GM12878 (cell line): Measurements from ENCODE around the gene TRAPPC11. TPM values are rescaled to one million over a fixed set of nuclear protein-coding genes. Genes with fewer than 3 reads are reported as not detected.

Experiments
- ATAC-seq: fragments of 200-7000 bp; cut with Tn5 transposase; 3 replicates; pipeline ENCODE4 v1.9.1; 2020; ENCODE audit warnings: mild to moderate bottlenecking, moderate library complexity
- BruUV-seq: library from RNA; stranded (reverse); fragments of 400-500 nt; replicated peaks from 2 replicates; lab custom pipeline; 2021; lab: Mats Ljungman, UMichigan
- CTCF ChIA-PET: fragments of 300-600 bp; sonication (Branson Sonifier 250); formaldehyde crosslinking; extraction: SDS; loops from one replicate; lab custom pipeline; 2021; ENCODE audit warnings: inconsistent platforms; lab: Yijun Ruan, JAX
- POLR2A ChIA-PET: fragments of 350-600 bp; formaldehyde crosslinking; extraction: SDS; loops from one replicate; lab custom pipeline; 2021; ENCODE audit warnings: inconsistent platforms; lab: Charles Lee
- RAD21 ChIA-PET: fragments of 300-600 bp; sonication (Branson Sonifier 250); formaldehyde crosslinking; loops from one replicate; lab custom pipeline; 2023; ENCODE audit warnings: antibody characterized with exemption; ENCODE audit not compliant: unreplicated experiment; lab: Charles Lee
- SMC1A ChIA-PET: fragments of 300-600 bp; sonication (Branson Sonifier 250); formaldehyde crosslinking; loops from one replicate; lab custom pipeline; 2023; ENCODE audit not compliant: unreplicated experiment, uncharacterized antibody; lab: Charles Lee
- DNase-seq: peaks from one replicate; pipeline ENCODE4 v3.0.0-alpha.2; 2011; ENCODE audit warnings: low read depth, low spot score
- FAIRE-seq: peaks from 3 replicates; lab custom pipeline; 2011; peaks lifted over from hg19 to GRCh38; lab: Jason Lieb, UNC
- H2AFZ ChIP-seq: 2 replicates; pipeline ENCODE4 v1.6.0; 2011; ENCODE audit warnings: low read depth, low read length, control low read depth; ENCODE audit not compliant: control insufficient read depth
- H3K27ac ChIP-seq: 2 replicates; pipeline ENCODE4 v1.5.1; 2011; ENCODE audit warnings: control low read depth; ENCODE audit not compliant: control insufficient read depth, insufficient read depth
- H3K27me3 ChIP-seq, 2 experiments: replicated peaks in 1 of 2; 2 replicates each; pipeline versions ENCODE4 v1.6.0 to v1.6.1; 2011; ENCODE audit warnings: low read length in 1 of 2; ENCODE audit not compliant: control insufficient read depth in 2 of 2, insufficient read depth in 2 of 2
- H3K36me3 ChIP-seq, 2 experiments: 2 replicates each; pipeline ENCODE4 v1.5.1; 2011; ENCODE audit warnings: low read length in 1 of 2; ENCODE audit not compliant: control insufficient read depth in 2 of 2, insufficient read depth in 2 of 2
- H3K4me1 ChIP-seq: 2 replicates; pipeline ENCODE4 v1.6.1; 2011; ENCODE audit warnings: mild to moderate bottlenecking, low read length, moderate library complexity, mixed read lengths; ENCODE audit not compliant: control insufficient read depth, insufficient read depth
- H3K4me2 ChIP-seq: 2 replicates; pipeline ENCODE4 v1.6.0; 2011; ENCODE audit warnings: control low read depth; ENCODE audit not compliant: control insufficient read depth, insufficient read depth
- H3K4me3 ChIP-seq: fragments of 200-600 bp; sonication (generic); 2 replicates; pipeline ENCODE4 v1.5.1; 2016
- H3K79me2 ChIP-seq: 2 replicates; pipeline ENCODE4 v1.6.0; 2011; ENCODE audit warnings: low read length; ENCODE audit not compliant: control insufficient read depth, insufficient read depth
- H3K9ac ChIP-seq: 2 replicates; pipeline ENCODE4 v1.8.0; 2011; ENCODE audit warnings: low read length, control low read depth, mixed read lengths; ENCODE audit not compliant: control insufficient read depth, insufficient read depth
- H3K9me3 ChIP-seq: replicated peaks from 3 replicates; pipeline ENCODE4 v1.5.1; 2011; ENCODE audit warnings: mild to moderate bottlenecking, low read length; ENCODE audit not compliant: control insufficient read depth, insufficient read depth
- H4K20me1 ChIP-seq: 2 replicates; pipeline ENCODE4 v1.6.0; 2011; ENCODE audit not compliant: control insufficient read depth, insufficient read depth
- ATF3 ChIP-seq: IDR thresholded peaks from 2 replicates; pipeline ENCODE4 v1.6.1; 2011; ENCODE audit warnings: low read depth, mild to moderate bottlenecking, low read length, moderate library complexity, borderline replicate concordance; ENCODE audit errors: extremely low read depth
- CBX5 ChIP-seq: sonication (generic); IDR thresholded peaks from 2 replicates; pipeline ENCODE4 v1.6.1; 2016; ENCODE audit warnings: low read depth, moderate library complexity, mild to moderate bottlenecking, inconsistent platforms
- CEBPB ChIP-seq, 2 experiments: fragments of 150-350 bp in 1 of 2; IDR thresholded peaks; 2 replicates each; pipeline ENCODE4 v1.6.1; 2012 to 2014; ENCODE audit warnings: low read depth in 2 of 2, low read length in 2 of 2, borderline replicate concordance in 1 of 2, inconsistent platforms in 1 of 2
- CHD1 ChIP-seq: IDR thresholded peaks from 2 replicates; pipeline ENCODE4 v1.6.1; 2012; ENCODE audit warnings: low read depth, low read length, improper control_type of control experiment
- CHD4 ChIP-seq: fragments of 200-600 bp; sonication (generic); IDR thresholded peaks from 2 replicates; pipeline ENCODE4 v1.6.1; 2016; ENCODE audit warnings: mild to moderate bottlenecking
- CTCF ChIP-seq, 3 experiments: IDR thresholded peaks in 2 of 3; conservative IDR thresholded peaks in 1 of 3; 2 replicates each; pipeline ENCODE4 v1.5.1; 2011; ENCODE audit warnings: low read depth in 3 of 3, low read length in 3 of 3, mild to moderate bottlenecking in 3 of 3, control low read depth in 2 of 3, moderate library complexity in 2 of 3, inconsistent platforms in 1 of 3, mixed read lengths in 1 of 3; ENCODE audit not compliant: control insufficient read depth in 2 of 3, insufficient read depth in 1 of 3; ENCODE audit errors: extremely low read depth in 1 of 3
- HDAC6 ChIP-seq: fragments of 200-600 bp; sonication (generic); IDR thresholded peaks from one replicate; pipeline ENCODE4 v1.8.0; 2017; ENCODE audit warnings: antibody characterized with exemption; ENCODE audit not compliant: unreplicated experiment
- HSF1 ChIP-seq: fragments of 150-350 bp; IDR thresholded peaks from 2 replicates; pipeline ENCODE4 v1.6.1; 2014; ENCODE audit warnings: mild to moderate bottlenecking, low read depth, low read length
- IKZF2 ChIP-seq, 2 experiments: fragments of 450-650 bp; IDR thresholded peaks; 2 replicates each; pipeline ENCODE4 v1.6.1; 2017; ENCODE audit warnings: mild to moderate bottlenecking in 2 of 2, moderate library complexity in 2 of 2
- KDM1A ChIP-seq: fragments of 200-600 bp; sonication (generic); IDR thresholded peaks from 2 replicates; pipeline ENCODE4 v1.6.1; 2016; ENCODE audit warnings: borderline replicate concordance
- NR2C1 ChIP-seq: fragments of 450-650 bp; IDR thresholded peaks from 2 replicates; pipeline ENCODE4 v1.6.1; 2017; ENCODE audit warnings: antibody characterized with exemption, mild to moderate bottlenecking, moderate library complexity
- PML ChIP-seq: IDR thresholded peaks from 2 replicates; pipeline ENCODE4 v1.6.1; 2012; ENCODE audit warnings: low read length, inconsistent platforms
- RELA ChIP-seq: fragments of 450-650 bp; IDR thresholded peaks from 2 replicates; pipeline ENCODE4 v1.8.0; 2014; ENCODE audit warnings: borderline replicate concordance; ENCODE audit not compliant: partially characterized antibody
- SMAD5 ChIP-seq: IDR thresholded peaks from 2 replicates; pipeline ENCODE4 v1.6.1; 2016; ENCODE audit warnings: antibody characterized with exemption, low read depth
- SREBF2 ChIP-seq: IDR thresholded peaks from 2 replicates; pipeline ENCODE4 v1.6.1; 2012; ENCODE audit warnings: mild to moderate bottlenecking, low read length
- SUPT20H ChIP-seq: IDR thresholded peaks from 2 replicates; pipeline ENCODE4 v1.6.1; 2011; ENCODE audit warnings: low read depth, mild to moderate bottlenecking, low read length, moderate library complexity, borderline replicate concordance; ENCODE audit not compliant: control insufficient read depth
- ZNF24 ChIP-seq: fragments of 450-650 bp; IDR thresholded peaks from 2 replicates; pipeline ENCODE4 v1.6.1; 2017; ENCODE audit warnings: antibody characterized with exemption, mild to moderate bottlenecking
- in situ Hi-C: fragments of 300-500 bp; cut with MboI; formaldehyde crosslinking; loops from 9 replicates; pipeline ENCODE4 v1.14.3; 2018; ENCODE audit warnings: mixed read lengths
- intact Hi-C: fragments of 100-400 bp; cut with micrococcal nuclease; formaldehyde crosslinking; loops from one replicate; pipeline ENCODE4 v1.14.2; 2022; ENCODE audit not compliant: unreplicated experiment
- polyA plus RNA-seq, 11 experiments: library from polyadenylated mRNA; depleted of rRNA in 4 of 11; unstranded in 6 of 11; stranded (reverse) in 5 of 11; fragments of >200 nt; fragmentation: Nextera tagmentation in 4 of 11; fragmentation: Illumina TruSeq in 1 of 11; extraction: Ambion mirVana in 4 of 11; extraction: Trizol in 1 of 11; gene quantifications; 1 replicate in 1 of 11; 2 replicates in 10 of 11; pipeline versions ENCODE4 v1.2.1 to v1.2.3, GENCODE V29; 2011 to 2016; ENCODE audit warnings: inconsistent platforms in 2 of 11, missing spikeins in 2 of 11, low read depth in 1 of 11
- total RNA-seq, 4 experiments: library from RNA; depleted of rRNA in 3 of 4; stranded (reverse); fragments of >200 nt in 3 of 4; fragmentation: Illumina TruSeq in 1 of 4; extraction: Trizol in 1 of 4; gene quantifications; 2 replicates each; pipeline versions ENCODE4 v1.2.1 to v1.2.3, GENCODE V29; 2013 to 2021

Gene TRAPPC11
- total and polyA plus RNA-seq, 10 of the 15 experiments (the other 5 are each of a cell fraction or from before 2014, with no cell fraction given), result 7.3 to 40.5 (median 22.3) TPM

GRCh38 chr4:183698909-183699308 lies 39.8 kb downstream of the TRAPPC11 start:
- Histone ChIP-seq H3K4me3 (no peak overlapping the region), H3K27ac (no peak overlapping the region), H3K27me3 (no peaks in the 10 kb centered on the region), H3K79me2 (no peaks in the 10 kb centered on the region), H3K9ac (no peak overlapping the region), H3K4me1 (no peaks in the 10 kb centered on the region), H4K20me1 (no peaks in the 10 kb centered on the region), H3K9me3 (no peaks in the 10 kb centered on the region), H3K4me2 (no peak overlapping the region), H3K36me3 (peaks cover 8 to 39% of the 10 kb centered on the region in 2 experiments), H2AFZ (no peak overlapping the region)
- ChIA-PET POLR2A (no interaction called here), SMC1A (interaction anchor here (1.0 to 1.8 kb wide), 3 partner anchors 9 to 247 kb away, joined by 3 to 4 read pairs (median 4); no protein-coding TSS in a partner anchor), RAD21 (no interaction called here), CTCF (interaction anchor here (0.7 kb wide), 1 partner anchor 11 kb away, joined by 4 read pairs; no protein-coding TSS in a partner anchor)
- ATAC-seq, result no peak
- DNase-seq, result no peak
- FAIRE-seq, result no peak
- in situ Hi-C loops (no loop called here), intact Hi-C loops (no loop called here)
- no TSS peak for BruUV-seq
- no peak for TF ChIP-seq NR2C1
- no peak for TF ChIP-seq CEBPB (IDR thresholded peaks at IDR 0.05; ENCODE audit: borderline replicate concordance in 1 of 2, low read depth in 2 of 2, low read length in 2 of 2)
- no peak for TF ChIP-seq PML
- no peak for TF ChIP-seq CBX5
- TF ChIP-seq ZNF24, result no peak
- TF ChIP-seq CHD4, result no peak
- TF ChIP-seq SMAD5, result no peak
- no peak for TF ChIP-seq SUPT20H
- TF ChIP-seq SREBF2, result no peak
- TF ChIP-seq HSF1, result no peak
- no peak for TF ChIP-seq IKZF2 (IDR thresholded peaks at IDR 0.05)
- TF ChIP-seq RELA, result no peak
- no peak for TF ChIP-seq HDAC6
- TF ChIP-seq KDM1A, result no peak
- TF ChIP-seq CHD1, result no peak
- TF ChIP-seq ATF3, result no peak
- TF ChIP-seq CTCF (IDR thresholded peaks at IDR 0.05 in 2 of 3, conservative IDR thresholded peaks at IDR 0.05 in 1 of 3; ENCODE audit: control insufficient read depth in 2 of 3, extremely low read depth in 1 of 3, insufficient read depth in 1 of 3, low read depth in 3 of 3, low read length in 3 of 3), result no peak
